ENCODE results near the gene AGPAT3.
A peak's percentile ranks its signal among the peaks of the same experiment; 100 is the strongest.

The AGPAT3 gene

GRCh38 chr21:43951911-43952703 is 87.1 kb downstream of the AGPAT3 start:
- no peak for DNase-seq (ENCODE audit: low read depth in 2 of 3, low spot score in 1 of 3)

DNA sequence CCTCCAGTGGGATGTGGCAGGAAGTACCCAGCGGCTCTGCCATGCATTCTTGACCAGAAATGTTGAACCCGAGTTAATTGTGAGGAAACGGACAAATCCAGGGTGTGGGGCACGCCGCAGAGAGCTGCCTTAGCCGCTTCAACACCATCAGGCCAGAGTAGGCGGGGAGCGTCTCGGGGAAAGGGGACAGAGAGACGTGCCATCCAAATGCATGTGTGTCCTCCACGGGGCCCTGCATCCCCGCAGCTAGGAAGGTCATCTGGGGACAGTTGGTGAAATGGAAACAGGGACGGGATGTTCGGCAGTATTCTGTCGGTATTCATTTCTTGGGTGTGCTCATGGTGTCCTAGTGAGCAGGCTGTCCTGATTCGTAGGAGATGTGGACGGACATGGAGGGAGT is 88.0 kb downstream of the AGPAT3 start:
- no peak for DNase-seq (ENCODE audit: low read depth in 2 of 3, low spot score in 1 of 3)

- no peak for DNase-seq (ENCODE audit: low read depth in 2 of 3, low spot score in 1 of 3)
Measured at GRCh38 chr21:43954042-43954441, 89.0 kb downstream of the AGPAT3 start.

DNA sequence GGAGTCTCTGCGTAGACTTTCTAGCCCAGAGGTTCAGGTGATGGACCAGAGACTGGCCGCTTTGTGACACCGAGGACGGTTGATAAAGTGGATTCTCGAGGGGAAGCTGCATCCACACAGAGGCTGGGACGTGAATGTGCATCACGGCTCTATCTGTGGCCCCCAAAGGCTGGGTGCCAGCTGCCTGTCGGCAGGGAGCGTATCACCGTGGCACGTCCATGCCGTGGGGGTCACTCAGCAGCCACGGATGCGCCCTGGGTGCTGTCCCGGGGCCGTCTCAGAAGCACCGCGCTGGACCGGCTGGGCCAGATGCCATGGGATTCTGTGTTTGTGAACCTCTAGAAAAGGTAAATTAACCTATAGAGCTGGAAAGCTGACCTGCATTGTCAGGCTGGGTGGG is 89.9 kb downstream of the AGPAT3 start:
- DNase-seq (ENCODE audit: low read depth in 2 of 3, low spot score in 1 of 3), result no peak

GRCh38 chr21:43956019-43956669 is 91.1 kb downstream of the AGPAT3 start:
- no peak for DNase-seq (ENCODE audit: low read depth in 2 of 3, low spot score in 1 of 3)

- no peak for DNase-seq (ENCODE audit: low read depth in 2 of 3, low spot score in 1 of 3)
Measured at GRCh38 chr21:43956670-43957035, 91.6 kb downstream of the AGPAT3 start.

DNA sequence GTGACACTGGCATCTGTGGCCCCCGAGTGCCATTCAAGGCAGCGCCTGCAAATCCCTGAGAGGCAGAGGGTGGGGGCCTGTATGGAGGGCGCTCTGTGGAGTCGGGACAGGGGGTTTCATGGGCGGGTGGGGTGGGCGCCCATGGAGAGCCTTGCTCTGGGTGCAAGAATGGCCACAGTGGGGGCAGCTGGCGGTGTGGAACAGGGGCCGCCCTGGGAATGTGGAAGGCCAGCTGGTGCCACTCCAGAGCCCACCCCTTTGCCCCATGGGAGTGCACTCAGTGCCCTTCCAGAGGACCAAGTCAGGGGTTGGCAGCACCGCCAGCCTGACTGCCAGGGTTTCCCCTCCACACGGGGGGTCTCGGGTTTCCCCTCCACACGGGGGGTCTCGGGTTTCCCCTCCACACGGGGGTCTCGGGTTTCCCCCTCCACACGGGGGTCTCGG is 92.1 kb downstream of the AGPAT3 start:
- DNase-seq (ENCODE audit: low read depth in 2 of 3, low spot score in 1 of 3), result no peak

DNA sequence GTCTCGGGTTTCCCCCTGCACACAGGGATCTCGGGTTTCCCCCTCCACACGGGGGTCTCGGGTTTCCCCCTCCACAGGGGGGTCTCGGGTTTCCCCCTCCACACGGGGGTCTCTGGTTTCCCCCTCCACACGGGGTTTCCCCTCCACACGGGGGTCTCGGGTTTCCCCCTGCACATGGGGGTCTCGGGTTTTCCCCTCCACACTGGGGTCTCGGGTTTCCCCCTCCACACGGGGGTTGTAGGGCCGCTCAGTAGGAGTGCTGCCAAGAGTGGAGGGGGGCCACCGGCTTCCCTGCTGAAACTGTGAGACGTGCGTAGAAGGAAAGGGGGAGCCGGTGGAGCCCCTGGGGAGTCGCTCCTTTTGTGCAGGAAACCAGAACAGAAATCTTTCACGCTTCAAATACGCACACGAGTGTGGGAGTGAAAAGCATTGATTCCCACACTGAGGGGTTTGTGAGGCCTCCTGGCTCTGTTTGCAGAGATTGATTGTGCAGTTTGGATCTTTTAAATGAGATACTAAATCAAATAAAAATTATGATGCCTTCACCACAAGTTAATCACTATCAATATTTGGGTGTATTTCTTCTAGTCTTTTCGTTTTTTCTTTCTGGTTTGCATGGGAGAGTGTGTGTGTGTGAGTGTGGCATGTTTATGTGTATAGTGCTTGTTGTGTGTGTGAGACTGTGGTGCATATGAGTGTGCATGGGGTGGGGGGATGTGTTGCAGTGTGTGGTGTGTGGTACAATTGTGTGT is 92.8 kb downstream of the AGPAT3 start:
- no peak for DNase-seq (ENCODE audit: low read depth in 2 of 3, low spot score in 1 of 3)

DNA sequence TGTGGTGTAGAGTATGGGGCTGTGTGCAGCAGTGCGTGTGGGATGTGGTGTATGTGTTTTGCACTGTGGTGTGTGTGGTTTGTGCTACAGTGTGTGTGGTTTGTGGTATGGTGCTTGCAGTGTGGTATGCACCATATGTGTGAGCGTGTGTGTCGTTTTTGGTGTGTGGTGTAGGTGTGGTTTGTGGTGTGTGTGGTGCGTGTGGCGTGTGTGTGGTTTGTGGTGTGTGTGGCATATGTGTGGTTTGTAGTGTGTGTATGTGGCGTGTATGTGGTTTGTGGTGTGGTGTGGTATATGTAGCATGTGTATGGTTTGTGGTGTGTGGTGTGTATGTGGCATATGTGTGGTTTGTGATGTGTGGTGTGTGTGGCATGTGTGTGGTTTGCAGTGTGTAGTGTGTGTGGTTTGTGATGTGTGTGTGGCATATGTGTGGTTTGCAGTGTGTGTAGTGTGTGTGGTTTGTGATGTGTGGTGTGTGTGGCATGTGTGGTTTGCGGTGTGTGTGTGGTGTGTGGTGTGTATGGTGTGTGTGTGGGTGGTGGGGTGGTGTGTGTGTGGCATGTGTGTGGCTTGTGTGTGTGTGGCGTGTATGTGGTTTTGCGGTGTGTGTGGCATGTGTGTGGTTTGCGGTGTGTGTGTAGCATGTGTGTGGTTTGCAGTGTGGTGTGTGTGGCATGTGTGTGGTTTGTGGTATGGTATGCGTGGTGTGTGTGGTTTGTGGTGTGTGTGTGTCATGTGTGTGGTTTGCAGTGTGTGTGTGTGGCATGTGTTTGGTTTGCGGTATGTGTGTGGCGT is 93.5 kb downstream of the AGPAT3 start:
- no peak for DNase-seq (ENCODE audit: low read depth in 2 of 3, low spot score in 1 of 3)

GRCh38 chr21:43959231-43960116 is 94.5 kb downstream of the AGPAT3 start:
- DNase-seq (ENCODE audit: low read depth in 2 of 3, low spot score in 1 of 3), result no peak

DNA sequence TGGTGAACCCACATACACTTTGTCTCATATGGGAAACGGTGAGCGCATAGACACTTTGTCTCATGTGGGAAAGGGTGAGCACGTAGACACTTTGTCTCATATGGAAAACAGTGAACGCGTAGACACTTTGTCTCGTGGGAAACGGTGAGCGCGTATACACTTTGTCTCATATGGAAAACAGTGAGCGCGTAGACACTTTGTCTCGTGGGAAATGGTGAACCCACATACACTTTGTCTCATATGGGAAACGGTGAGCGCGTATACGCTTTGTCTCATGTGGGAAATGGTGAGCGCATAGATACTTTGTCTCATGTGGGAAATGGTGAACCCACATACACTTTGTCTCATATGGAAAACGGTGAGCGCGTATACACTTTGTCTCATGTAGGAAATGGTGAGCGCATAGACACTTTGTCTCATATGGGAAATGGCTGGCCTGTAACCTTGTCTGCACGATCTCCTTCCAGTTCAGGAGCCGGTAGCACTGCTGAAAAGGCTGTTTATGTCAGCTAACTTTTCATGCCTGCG is 96.4 kb downstream of the AGPAT3 start:
- DNase-seq (ENCODE audit: low read depth in 2 of 3, low spot score in 1 of 3), result peak in 1 of 3 donors; percentile 25

GRCh38 chr21:43965911-43966585 is 101.0 kb downstream of the AGPAT3 start:
- no peak for DNase-seq (ENCODE audit: low read depth in 2 of 3, low spot score in 1 of 3)

DNA sequence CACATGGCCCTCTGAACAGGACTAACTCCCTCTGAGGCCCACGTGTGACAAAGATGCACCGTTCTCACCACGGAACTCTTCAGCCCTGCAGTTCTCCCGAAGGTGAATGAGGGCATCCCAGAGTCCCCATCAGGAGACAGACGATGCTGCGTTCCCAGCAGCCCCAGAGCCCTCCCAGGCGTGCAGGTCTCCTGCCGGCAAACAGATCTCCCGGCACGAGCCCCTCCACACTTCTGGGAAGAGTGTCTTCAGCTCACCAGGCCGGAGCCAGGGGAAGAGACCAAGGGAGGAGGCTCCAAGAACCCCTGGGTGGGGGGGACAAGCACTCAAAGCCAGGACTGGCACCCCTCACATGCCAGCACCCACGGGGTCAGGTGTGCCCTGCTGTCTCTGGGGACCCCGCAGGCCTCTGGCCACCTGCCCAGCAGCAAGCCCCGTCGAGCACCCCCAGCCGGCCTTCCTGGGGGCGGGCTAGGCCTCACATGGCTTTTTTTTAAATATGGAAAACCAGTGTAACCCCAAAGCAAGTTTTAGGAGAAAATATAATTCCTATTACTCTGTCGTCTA is 102.0 kb downstream of the AGPAT3 start:
- no peak for DNase-seq (ENCODE audit: low read depth in 2 of 3, low spot score in 1 of 3)

- DNase-seq (ENCODE audit: low read depth in 2 of 3, low spot score in 1 of 3), result no peak
Measured at GRCh38 chr21:43967981-43968380, 103.0 kb downstream of the AGPAT3 start.

GRCh38 chr21:43968410-43969114 is 103.5 kb downstream of the AGPAT3 start:
- DNase-seq (ENCODE audit: low read depth in 2 of 3, low spot score in 1 of 3), result no peak

GRCh38 chr21:43969115-43969444 is 104.1 kb downstream of the AGPAT3 start:
- no peak for DNase-seq (ENCODE audit: low read depth in 2 of 3, low spot score in 1 of 3)

- no peak for DNase-seq (ENCODE audit: low read depth in 2 of 3, low spot score in 1 of 3)
Measured at GRCh38 chr21:43970551-43970950, 105.5 kb downstream of the AGPAT3 start.

DNA sequence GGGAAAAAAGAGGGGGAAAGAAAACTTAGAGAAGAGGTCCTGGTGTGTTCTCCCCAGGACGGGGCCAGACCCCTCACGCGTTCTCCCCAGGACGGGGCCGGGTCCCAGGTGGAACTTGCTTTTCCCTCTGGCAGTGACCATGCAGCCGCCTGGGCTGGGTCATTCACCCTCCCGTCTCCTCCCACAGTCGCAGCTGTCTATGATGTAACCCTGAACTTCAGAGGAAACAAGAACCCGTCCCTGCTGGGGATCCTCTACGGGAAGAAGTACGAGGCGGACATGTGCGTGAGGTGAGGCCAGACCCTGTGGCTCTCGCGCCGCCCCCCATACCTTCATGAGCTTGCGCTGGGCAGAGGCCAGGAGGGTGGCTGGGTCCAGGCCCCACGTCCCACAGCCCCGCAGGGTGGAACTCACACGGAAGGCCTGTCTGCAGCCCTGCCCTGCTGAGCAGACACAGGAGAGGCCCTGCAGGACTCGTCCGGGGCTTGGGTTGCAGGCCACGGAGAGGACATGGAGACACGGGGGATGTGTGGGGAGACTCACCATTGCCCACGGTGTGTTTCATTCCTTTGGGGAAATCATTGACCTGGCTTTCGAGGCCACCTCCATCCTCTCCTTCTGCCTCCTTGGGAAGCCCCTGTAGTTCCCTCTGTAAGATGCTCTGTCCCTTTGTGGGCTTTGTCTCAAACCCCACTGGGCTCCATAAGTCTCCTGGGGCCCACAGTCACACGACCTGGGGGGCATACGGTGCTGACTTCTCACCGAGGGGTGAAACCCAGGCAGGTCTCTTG is 106.4 kb downstream of the AGPAT3 start:
- no peak for DNase-seq (ENCODE audit: low read depth in 2 of 3, low spot score in 1 of 3)
